Measurements from ENCODE around the gene CAMSAP2.

Gene CAMSAP2

GRCh38 chr1:200767321-200767720 lies 28.6 kb downstream of the CAMSAP2 start:
- no peak for DNase-seq (ENCODE audit: low read depth)

GRCh38 chr1:200771625-200772555 lies 33.2 kb downstream of the CAMSAP2 start:
- no peak for DNase-seq (ENCODE audit: low read depth)
- no peak for TF ChIP-seq CTCF (IDR thresholded peaks at IDR 0.05; ENCODE audit: control insufficient read depth, insufficient read depth, low read depth, low read length, missing control alignments)
- no peak overlapping the region for H3K4me3 ChIP-seq (ENCODE audit: control insufficient read depth, low read depth, low read length)

More at GRCh38 chr1:200767321-200767720, 28.6 kb downstream of the CAMSAP2 start:
- no peak overlapping the region for H3K4me3 ChIP-seq (ENCODE audit: control insufficient read depth, low read depth, low read length)
- TF ChIP-seq CTCF (IDR thresholded peaks at IDR 0.05; ENCODE audit: control insufficient read depth, insufficient read depth, low read depth, low read length, missing control alignments) = no peak

- DNase-seq (ENCODE audit: low read depth) = no peak
- TF ChIP-seq CTCF (IDR thresholded peaks at IDR 0.05; ENCODE audit: control insufficient read depth, insufficient read depth, low read depth, low read length, missing control alignments) = no peak
These were observed 35.6 kb downstream of the CAMSAP2 start for GRCh38 chr1:200774311-200774710.

GRCh38 chr1:200774735-200775444 lies 36.2 kb downstream of the CAMSAP2 start:
- H3K4me3 ChIP-seq (ENCODE audit: control insufficient read depth, low read depth, low read length) = no peak overlapping the region
- no peak for DNase-seq (ENCODE audit: low read depth)
- TF ChIP-seq CTCF (IDR thresholded peaks at IDR 0.05; ENCODE audit: control insufficient read depth, insufficient read depth, low read depth, low read length, missing control alignments) = no peak

More at GRCh38 chr1:200774311-200774710, 35.6 kb downstream of the CAMSAP2 start:
- H3K4me3 ChIP-seq (ENCODE audit: control insufficient read depth, low read depth, low read length) = no peak overlapping the region

- DNase-seq (ENCODE audit: low read depth) = no peak
- H3K4me3 ChIP-seq (ENCODE audit: control insufficient read depth, low read depth, low read length) = no peak overlapping the region
- no peak for TF ChIP-seq CTCF (IDR thresholded peaks at IDR 0.05; ENCODE audit: control insufficient read depth, insufficient read depth, low read depth, low read length, missing control alignments)
These were observed 37.2 kb downstream of the CAMSAP2 start for GRCh38 chr1:200775850-200776249.

- no peak for DNase-seq (ENCODE audit: low read depth)
- H3K4me3 ChIP-seq (ENCODE audit: control insufficient read depth, low read depth, low read length) = no peak overlapping the region
- no peak for TF ChIP-seq CTCF (IDR thresholded peaks at IDR 0.05; ENCODE audit: control insufficient read depth, insufficient read depth, low read depth, low read length, missing control alignments)
These were observed 38.3 kb downstream of the CAMSAP2 start for GRCh38 chr1:200776949-200777348.

Data from AG09309 (cell line).